IPS-18a (cell line): ENCODE results near the gene OASL.

Experiments
- H3K27ac ChIP-seq: one replicate; pipeline ENCODE4 v1.5.1; 2013; ENCODE audit warnings: low read length
- H3K27me3 ChIP-seq: one replicate; pipeline ENCODE4 v1.6.1; 2013; ENCODE audit warnings: mild to moderate bottlenecking, low read length; ENCODE audit not compliant: control insufficient read depth, insufficient read depth
- H3K36me3 ChIP-seq: one replicate; pipeline ENCODE4 v1.6.1; 2013; ENCODE audit warnings: low read depth, low read length; ENCODE audit not compliant: control insufficient read depth
- H3K4me1 ChIP-seq: one replicate; pipeline ENCODE4 v1.6.1; 2013; ENCODE audit warnings: low read depth, low read length; ENCODE audit not compliant: control insufficient read depth
- H3K4me3 ChIP-seq: one replicate; pipeline ENCODE4 v1.5.1; 2013; ENCODE audit warnings: low read length
- H3K9ac ChIP-seq: one replicate; pipeline ENCODE4 v1.6.1; 2013; ENCODE audit warnings: mild to moderate bottlenecking, low read length, moderate library complexity
- H3K9me3 ChIP-seq: one replicate; pipeline ENCODE4 v1.6.1; 2013; ENCODE audit warnings: low read depth, low read length; ENCODE audit not compliant: control insufficient read depth

The OASL gene

GRCh38 chr12:120981407-120981941 is 57.6 kb downstream of the OASL start:
- H3K27ac ChIP-seq = no peak overlapping the region
- H3K36me3 ChIP-seq = no peaks in the 10 kb centered on the region
- no peaks in the 10 kb centered on the region for H3K4me1 ChIP-seq
- no peak overlapping the region for H3K9ac ChIP-seq
- H3K9me3 ChIP-seq = no peaks in the 10 kb centered on the region
- no peaks in the 10 kb centered on the region for H3K27me3 ChIP-seq
- no peak overlapping the region for H3K4me3 ChIP-seq

GRCh38 chr12:120980800-120981368 is 58.2 kb downstream of the OASL start:
- H3K9me3 ChIP-seq = no peaks in the 10 kb centered on the region
- no peak overlapping the region for H3K27ac ChIP-seq
- H3K4me3 ChIP-seq = no peak overlapping the region
- H3K27me3 ChIP-seq = no peaks in the 10 kb centered on the region
- H3K4me1 ChIP-seq = no peaks in the 10 kb centered on the region
- H3K36me3 ChIP-seq = no peaks in the 10 kb centered on the region
- H3K9ac ChIP-seq = no peak overlapping the region

DNA sequence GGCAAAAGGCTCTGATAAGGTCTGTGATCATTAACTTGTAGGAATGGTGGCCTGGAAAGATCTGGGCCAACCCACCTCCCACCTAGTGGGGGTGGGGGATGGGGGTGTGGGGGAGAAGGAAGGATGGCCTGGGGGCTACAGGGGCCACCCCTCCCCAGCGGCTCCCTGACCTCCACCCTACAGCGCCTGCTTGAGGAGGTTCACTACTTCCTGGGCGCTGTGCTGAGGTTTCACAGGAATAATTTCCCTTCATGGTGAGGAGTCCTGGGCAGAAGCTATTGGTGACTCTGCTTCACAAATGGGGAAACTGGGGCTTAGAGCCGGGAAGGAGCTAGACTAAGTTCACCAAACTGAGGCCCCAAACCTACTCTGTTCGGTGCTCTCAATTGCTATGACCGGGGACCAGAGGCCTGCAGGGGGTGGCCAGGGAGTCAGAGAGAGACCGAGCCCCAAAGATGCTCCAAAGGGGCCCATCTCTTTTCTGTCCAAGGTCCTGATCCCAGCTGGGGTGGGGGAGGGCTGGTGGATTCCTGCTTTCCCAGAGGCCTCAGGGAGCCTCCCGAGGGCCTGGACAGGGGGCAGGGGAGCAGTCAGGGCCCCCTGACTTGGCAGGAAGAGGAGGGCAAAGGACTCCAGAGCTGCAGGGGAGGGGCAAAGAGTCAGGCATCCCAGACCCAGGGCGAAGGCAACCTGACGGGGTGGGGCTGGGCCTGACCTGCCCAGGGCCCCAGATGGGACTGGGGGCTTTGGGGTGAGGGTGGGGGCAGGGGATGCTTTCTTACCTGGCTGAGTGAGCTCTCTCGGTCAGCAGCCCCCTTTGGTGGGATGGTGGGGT is 59.0 kb downstream of the OASL start:
- Histone ChIP-seq H3K27me3 (no peaks in the 10 kb centered on the region), H3K4me3 (no peak overlapping the region), H3K27ac (no peak overlapping the region), H3K9ac (no peak overlapping the region), H3K4me1 (no peaks in the 10 kb centered on the region), H3K36me3 (no peaks in the 10 kb centered on the region), H3K9me3 (no peaks in the 10 kb centered on the region)

GRCh38 chr12:120979220-120979861 is 59.7 kb downstream of the OASL start:
- Histone ChIP-seq H3K4me3 (no peak overlapping the region), H3K27me3 (no peaks in the 10 kb centered on the region), H3K9ac (no peak overlapping the region), H3K9me3 (no peaks in the 10 kb centered on the region), H3K4me1 (no peaks in the 10 kb centered on the region), H3K36me3 (no peaks in the 10 kb centered on the region), H3K27ac (no peak overlapping the region)

GRCh38 chr12:120978296-120979219 is 60.5 kb downstream of the OASL start, which contains the start of gene HNF1A:
HNF1A (plus strand) TSS chr12:120978543; CDS start chr12:120978769, 226 bp downstream.
- H3K4me1 ChIP-seq = no peaks in the 10 kb centered on the region
- no peaks in the 10 kb centered on the region for H3K9me3 ChIP-seq
- no peak within 1 kb of the TSS for H3K4me3 ChIP-seq
- H3K27ac ChIP-seq = no peak within 1 kb of the TSS
- H3K9ac ChIP-seq = no peak within 1 kb of the TSS
- no peaks in the 10 kb centered on the region for H3K27me3 ChIP-seq
- H3K36me3 ChIP-seq = no peaks in the 10 kb centered on the region

DNA sequence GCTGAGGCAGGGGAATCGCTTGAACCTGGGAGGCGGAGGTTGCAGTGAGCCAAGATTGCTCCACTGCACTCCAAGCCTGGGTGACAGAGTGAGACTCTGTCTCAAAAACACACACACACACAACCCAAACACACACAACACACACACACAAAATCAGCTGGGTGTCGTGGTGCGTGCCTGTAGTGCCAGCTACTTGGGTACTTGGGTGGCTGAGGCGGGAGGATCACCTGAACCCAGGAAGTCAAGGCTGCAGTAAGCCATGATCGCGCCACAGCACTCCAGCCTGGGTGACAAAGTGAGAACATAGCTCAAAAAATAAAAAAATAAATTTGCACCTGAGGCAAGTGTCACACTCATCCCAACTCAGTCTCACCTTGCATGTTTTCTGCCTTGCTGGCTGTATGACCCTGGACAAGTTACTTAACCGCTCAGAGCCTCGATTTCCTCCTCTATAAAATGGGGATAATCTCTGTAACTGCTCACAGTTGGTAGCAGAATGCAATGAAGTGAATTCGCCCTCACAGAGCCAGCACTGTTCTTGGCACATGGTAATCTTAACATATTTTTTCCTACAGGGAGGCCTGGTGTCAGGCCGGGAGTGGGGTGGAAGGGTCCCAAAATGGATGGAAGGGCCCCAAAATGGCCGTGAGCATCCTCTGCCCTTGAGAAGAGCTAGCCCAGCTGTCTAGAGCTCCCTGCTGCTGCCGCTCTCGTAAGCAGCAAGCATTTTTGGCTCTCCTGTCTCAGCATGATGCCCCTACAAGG is 61.3 kb downstream of the OASL start:
- no peak overlapping the region for H3K9ac ChIP-seq
- no peaks in the 10 kb centered on the region for H3K27me3 ChIP-seq
- H3K36me3 ChIP-seq = no peaks in the 10 kb centered on the region
- no peaks in the 10 kb centered on the region for H3K9me3 ChIP-seq
- no peak overlapping the region for H3K27ac ChIP-seq
- peaks cover 6% of the 10 kb centered on the region for H3K4me1 ChIP-seq
- no peak overlapping the region for H3K4me3 ChIP-seq

- no peaks in the 10 kb centered on the region for H3K36me3 ChIP-seq
- H3K9ac ChIP-seq = no peak overlapping the region
- H3K27ac ChIP-seq = no peak overlapping the region
Measured at GRCh38 chr12:120972870-120973543, 66.0 kb downstream of the OASL start.

DNA sequence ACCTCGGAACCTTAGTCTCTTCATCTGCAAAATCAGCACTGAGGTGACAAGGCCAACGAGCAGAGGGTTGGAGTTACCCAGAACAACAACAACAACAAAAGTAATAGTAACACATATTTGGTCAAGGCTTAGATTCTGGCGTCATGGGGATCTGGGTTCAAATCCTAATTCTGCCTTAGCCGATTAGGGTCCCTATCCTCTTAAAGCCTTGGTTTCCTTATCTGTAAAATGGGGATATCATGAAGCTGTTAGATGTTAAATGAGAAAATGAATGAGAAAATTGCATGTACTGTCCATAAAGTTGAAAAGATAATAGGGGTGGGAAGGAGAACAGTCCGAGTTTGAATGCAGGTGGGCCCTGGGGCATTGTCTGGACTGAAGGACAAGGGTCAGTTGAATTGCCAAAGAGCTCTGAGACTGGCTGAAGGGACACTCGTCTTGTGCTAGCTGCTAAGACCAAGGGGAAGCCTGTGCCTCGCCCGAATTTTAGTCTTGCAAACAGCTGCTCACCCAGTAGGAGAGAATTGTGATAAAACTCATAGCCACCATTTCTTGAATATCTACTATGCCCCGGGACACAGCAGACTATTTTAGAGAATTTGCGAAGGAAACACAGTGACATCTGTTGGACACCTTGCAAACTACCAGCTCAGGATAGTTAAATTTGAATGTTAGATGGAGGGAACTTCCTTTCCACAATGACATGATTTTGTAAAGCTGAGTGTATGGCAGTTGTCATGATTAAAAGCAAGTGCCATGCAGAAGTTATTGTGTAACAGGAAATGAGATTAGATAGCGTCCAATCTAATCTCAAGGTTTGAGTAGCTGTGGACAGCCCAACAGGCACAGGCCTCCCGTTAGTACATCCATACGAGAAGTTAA is 67.5 kb downstream of the OASL start:
- Histone ChIP-seq H3K27me3 (no peaks in the 10 kb centered on the region), H3K9ac (no peak overlapping the region), H3K4me1 (peaks cover 6% of the 10 kb centered on the region), H3K36me3 (no peaks in the 10 kb centered on the region), H3K9me3 (no peaks in the 10 kb centered on the region), H3K4me3 (no peak overlapping the region), H3K27ac (no peak overlapping the region)

More at GRCh38 chr12:120972870-120973543, 66.0 kb downstream of the OASL start:
- no peaks in the 10 kb centered on the region for H3K9me3 ChIP-seq
- no peaks in the 10 kb centered on the region for H3K27me3 ChIP-seq
- H3K4me1 ChIP-seq = peaks cover 6% of the 10 kb centered on the region
- H3K4me3 ChIP-seq = no peak overlapping the region

- H3K9me3 ChIP-seq = no peaks in the 10 kb centered on the region
- H3K4me1 ChIP-seq = peaks cover 6% of the 10 kb centered on the region
- no peaks in the 10 kb centered on the region for H3K36me3 ChIP-seq
- H3K27me3 ChIP-seq = no peaks in the 10 kb centered on the region
- no peak overlapping the region for H3K9ac ChIP-seq
- no peak overlapping the region for H3K27ac ChIP-seq
- no peak overlapping the region for H3K4me3 ChIP-seq
Measured at GRCh38 chr12:120970310-120970709, 68.7 kb downstream of the OASL start.
